Prostate gland (tissue), 2 donors: ENCODE data around the gene PCED1A. TPM values are rescaled to one million over a fixed set of nuclear protein-coding genes. Genes with fewer than 3 reads are reported as not detected.

ENCODE experiments used
- DNase-seq: peaks from one replicate; pipeline ENCODE4 v3.0.0-alpha.2; 2019; ENCODE audit warnings: low spot score
- H3K27ac ChIP-seq, 2 donors: fragments of 200-600 bp; sonication (generic); 2 replicates each; pipeline ENCODE4 v1.5.1; 2017 to 2019
- H3K27me3 ChIP-seq: fragments of 200-600 bp; sonication (generic); replicated peaks from 2 replicates; pipeline ENCODE4 v1.5.1; 2019; ENCODE audit not compliant: insufficient read depth
- H3K36me3 ChIP-seq, 2 donors: fragments of 200-600 bp; sonication (generic); 1 replicate in 1 of 2; 2 replicates in 1 of 2; pipeline versions ENCODE4 v1.5.1 to v1.8.1; 2017 to 2019
- H3K4me1 ChIP-seq: fragments of 200-600 bp; sonication (generic); replicated peaks from 2 replicates; pipeline ENCODE4 v1.5.1; 2019
- H3K4me3 ChIP-seq, 2 donors: fragments of 200-600 bp; sonication (generic); 2 replicates each; pipeline ENCODE4 v1.5.1; 2017 to 2019
- H3K9me3 ChIP-seq: fragments of 200-600 bp; sonication (generic); 2 replicates; pipeline ENCODE4 v1.5.1; 2017
- CTCF ChIP-seq, 4 experiments: fragments of 200-600 bp in 2 of 4; fragments of 450-650 bp in 2 of 4; sonication (generic) in 2 of 4; IDR thresholded peaks; 1 replicate in 3 of 4; 2 replicates in 1 of 4; pipeline ENCODE4 v1.5.1; 2016 to 2019; ENCODE audit warnings: antibody characterized with exemption in 4 of 4, mild to moderate bottlenecking in 2 of 4, moderate library complexity in 2 of 4
- POLR2A ChIP-seq: fragments of 450-650 bp; IDR thresholded peaks from one replicate; pipeline ENCODE4 v1.6.1; 2016; ENCODE audit warnings: antibody characterized with exemption, mild to moderate bottlenecking
- POLR2AphosphoS5 ChIP-seq: sonication (generic); formaldehyde crosslinking; IDR thresholded peaks from one replicate; pipeline ENCODE4 v1.6.1; 2017; ENCODE audit warnings: antibody characterized with exemption
- WGBS: methylation state at CpG from one replicate; pipeline ENCODE4 v1.1.5; 2018; 5-methylcytosine and 5-hydroxymethylcytosine counted together
- intact Hi-C: fragments of 100-400 bp; cut with DNase I; formaldehyde crosslinking; loops from one replicate; pipeline ENCODE4 v1.14.2; 2022
- total RNA-seq, 2 donors: library from RNA; depleted of rRNA; stranded (reverse); fragments of >200 nt; gene quantifications; one replicate each; pipeline ENCODE4 v1.1.0, GENCODE V29; 2016

Gene PCED1A
- total RNA-seq, 2 donors from 2014 or later: 54.8 to 58.1 TPM

GRCh38 chr20:2837221-2837960 is 3.1 kb downstream of the PCED1A start:
- intact Hi-C loops: no loop called here
- Histone ChIP-seq H3K27ac (no peak overlapping the region), H3K4me1 (peaks cover 3% of the 10 kb centered on the region), H3K9me3 (no peaks in the 10 kb centered on the region), H3K4me3 (no peak overlapping the region), H3K36me3 (no peaks in the 10 kb centered on the region), H3K27me3 (no peaks in the 10 kb centered on the region)
- no peak for DNase-seq
- TF ChIP-seq CTCF (IDR thresholded peaks at IDR 0.05): no peak
- no peak for TF ChIP-seq POLR2A
- no peak for TF ChIP-seq POLR2AphosphoS5
- 93% methylated on average over 6 of the region's 6 CpGs for WGBS

- Histone ChIP-seq H3K4me3 (no peak overlapping the region), H3K27ac (no peak overlapping the region), H3K27me3 (no peaks in the 10 kb centered on the region), H3K4me1 (peaks cover 3% of the 10 kb centered on the region), H3K36me3 (no peaks in the 10 kb centered on the region), H3K9me3 (no peaks in the 10 kb centered on the region)
- intact Hi-C loops: no loop called here
- no peak for DNase-seq
- no peak for TF ChIP-seq POLR2A
- no peak for TF ChIP-seq POLR2AphosphoS5
- TF ChIP-seq CTCF (IDR thresholded peaks at IDR 0.05): no peak
- WGBS: 90% methylated on average over 5 of the region's 5 CpGs
These were observed 4.4 kb downstream of the PCED1A start for GRCh38 chr20:2836035-2836434.

GRCh38 chr20:2835331-2835796 is 5.1 kb downstream of the PCED1A start:
- no peak overlapping the region for H3K27ac ChIP-seq
- H3K9me3 ChIP-seq: no peaks in the 10 kb centered on the region
- 94% methylated on average over 6 of the region's 6 CpGs for WGBS
- intact Hi-C loops: no loop called here
- H3K36me3 ChIP-seq: no peaks in the 10 kb centered on the region
- no peak overlapping the region for H3K4me3 ChIP-seq
- no peak for TF ChIP-seq POLR2AphosphoS5
- no peak for TF ChIP-seq CTCF (IDR thresholded peaks at IDR 0.05)
- TF ChIP-seq POLR2A: no peak
- peaks cover 3% of the 10 kb centered on the region for H3K4me1 ChIP-seq
- no peak for DNase-seq
- H3K27me3 ChIP-seq: no peaks in the 10 kb centered on the region

GRCh38 chr20:2834401-2835110 is 5.9 kb downstream of the PCED1A start:
- Histone ChIP-seq H3K27me3 (no peaks in the 10 kb centered on the region), H3K27ac (no peak overlapping the region), H3K4me3 (no peak overlapping the region), H3K36me3 (no peaks in the 10 kb centered on the region), H3K4me1 (no peaks in the 10 kb centered on the region), H3K9me3 (no peaks in the 10 kb centered on the region)
- TF ChIP-seq POLR2A (no peak), POLR2AphosphoS5 (no peak), CTCF (IDR thresholded peaks at IDR 0.05) (no peak)
- 97% methylated on average over 14 of the region's 14 CpGs for WGBS
- no peak for DNase-seq
- intact Hi-C loops: no loop called here
